ENCODE measurements around the gene PTPN22.

PTPN22 gene

GRCh38 chr1:113904293-113904673, 32.8 kb upstream of the PTPN22 start:
- no peaks in the 10 kb centered on the region; the same call in 1 of the 2 replicates for H3K36me3 ChIP-seq (ENCODE audit: insufficient read depth, low read length)
- no peaks in the 10 kb centered on the region for H3K27me3 ChIP-seq (ENCODE audit: insufficient read depth, low read length, poor library complexity, severe bottlenecking)
- H3K79me2 ChIP-seq (ENCODE audit: insufficient read depth, low read length) = peaks cover 67% of the 10 kb centered on the region
- no peaks in the 10 kb centered on the region for H3F3A ChIP-seq (ENCODE audit: low read depth)
- H3K9me2 ChIP-seq (replicated peaks; ENCODE audit: low read depth, low read length) = no peaks in the 10 kb centered on the region
- H3K4me1 ChIP-seq (ENCODE audit: insufficient read depth, low read length, poor library complexity, severe bottlenecking) = peaks cover 46% of the 10 kb centered on the region
- no peaks in the 10 kb centered on the region for H3K9me3 ChIP-seq (ENCODE audit: insufficient read depth, low read depth, low read length)
- peak overlapping the region; percentile 80 for H3K4me3 ChIP-seq (ENCODE audit: low read length, poor library complexity, severe bottlenecking)
- peak overlapping the region; percentile 78 for H2AFZ ChIP-seq (ENCODE audit: low read length)
- H3K9ac ChIP-seq (ENCODE audit: low read depth, low read length, poor library complexity, severe bottlenecking) = peak overlapping the region; percentile 75
- H3K4me2 ChIP-seq (ENCODE audit: low read depth, low read length, poor library complexity, severe bottlenecking) = peak overlapping the region; percentile 94
- H4K20me1 ChIP-seq (ENCODE audit: insufficient read depth, low read length, poor library complexity, severe bottlenecking) = no peaks in the 10 kb centered on the region
- TF ChIP-seq CTCF (conservative IDR thresholded peaks at IDR 0.05; ENCODE audit: low read length) (no peak), EZH2phosphoT487 (IDR thresholded peaks at IDR 0.05; ENCODE audit: borderline replicate concordance) (no peak)

DNA sequence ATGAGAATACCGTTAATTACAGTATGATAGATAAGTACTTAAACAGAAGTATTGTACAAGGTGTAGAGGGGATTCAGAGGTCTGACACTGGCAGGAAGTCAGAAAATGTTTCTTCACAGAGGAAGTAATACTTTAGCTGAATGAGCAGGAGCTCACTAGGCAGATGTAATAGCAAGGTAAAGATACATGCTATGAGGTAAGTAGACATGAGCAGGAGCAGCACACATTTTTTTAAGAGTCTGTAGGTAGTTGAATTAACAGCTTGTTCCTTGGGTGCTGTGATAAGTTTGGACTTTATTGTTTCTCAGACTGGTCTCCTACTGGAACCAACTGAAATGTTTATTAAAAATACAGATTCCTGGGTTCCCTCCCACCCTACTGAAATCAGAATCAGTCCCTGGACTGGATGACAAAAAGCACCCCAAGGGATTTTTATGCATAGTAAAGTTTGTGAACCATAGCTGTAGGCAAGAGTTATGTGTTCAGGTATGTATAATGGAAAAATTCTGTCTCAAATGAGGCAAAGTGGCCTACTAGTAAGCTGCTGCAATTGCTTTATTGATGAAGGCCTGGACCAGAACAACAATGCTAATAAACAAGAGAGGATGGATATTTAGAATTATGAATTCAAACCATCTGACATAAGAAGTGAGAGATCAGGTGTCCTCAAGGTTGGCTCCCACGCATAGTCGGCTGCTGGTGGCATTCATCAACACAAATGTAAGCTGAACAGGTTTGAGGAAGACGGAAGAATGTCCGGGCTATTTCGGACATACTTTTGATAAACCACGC, 32.2 kb upstream of the PTPN22 start:
- Histone ChIP-seq H4K20me1 (ENCODE audit: insufficient read depth, low read length, poor library complexity, severe bottlenecking) (no peaks in the 10 kb centered on the region), H3K4me1 (ENCODE audit: insufficient read depth, low read length, poor library complexity, severe bottlenecking) (peaks cover 45% of the 10 kb centered on the region), H3K9me2 (replicated peaks; ENCODE audit: low read depth, low read length) (no peaks in the 10 kb centered on the region), H3K9ac (ENCODE audit: low read depth, low read length, poor library complexity, severe bottlenecking) (peak overlapping the region; percentile 75), H2AFZ (ENCODE audit: low read length) (peak overlapping the region; percentile 78; the same call in 1 of the 2 replicates), H3K79me2 (ENCODE audit: insufficient read depth, low read length) (peaks cover 67% of the 10 kb centered on the region), H3K4me2 (ENCODE audit: low read depth, low read length, poor library complexity, severe bottlenecking) (peak overlapping the region; percentile 94), H3F3A (ENCODE audit: low read depth) (no peaks in the 10 kb centered on the region), H3K4me3 (ENCODE audit: low read length, poor library complexity, severe bottlenecking) (peak overlapping the region; percentile 80), H3K36me3 (ENCODE audit: insufficient read depth, low read length) (no peaks in the 10 kb centered on the region; the same call in 1 of the 2 replicates), H3K27me3 (ENCODE audit: insufficient read depth, low read length, poor library complexity, severe bottlenecking) (no peaks in the 10 kb centered on the region), H3K9me3 (ENCODE audit: insufficient read depth, low read depth, low read length) (no peaks in the 10 kb centered on the region)
- TF ChIP-seq CTCF (conservative IDR thresholded peaks at IDR 0.05; ENCODE audit: low read length) (no peak), EZH2phosphoT487 (IDR thresholded peaks at IDR 0.05; ENCODE audit: borderline replicate concordance) (no peak)

DNA sequence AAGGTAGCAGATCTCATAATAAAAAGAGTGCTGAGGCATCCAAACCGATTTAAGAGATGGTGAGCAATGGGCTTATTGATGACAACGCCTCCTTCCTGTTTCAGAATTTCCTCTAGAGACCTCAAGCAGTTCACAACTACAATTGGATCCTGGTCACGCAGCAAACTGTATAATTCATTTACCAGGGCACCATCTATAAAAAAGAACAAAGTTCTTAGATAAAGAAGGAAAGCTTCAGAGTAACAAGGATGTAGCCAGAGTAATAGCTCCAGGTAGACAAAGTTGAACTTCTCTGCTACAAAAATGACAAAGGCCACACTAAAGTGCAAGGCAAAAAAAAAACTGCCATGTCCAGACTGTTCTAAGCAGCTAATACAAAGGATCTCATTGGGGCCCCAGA, 29.7 kb upstream of the PTPN22 start:
- Histone ChIP-seq H3K9me2 (replicated peaks; ENCODE audit: low read depth, low read length) (no peaks in the 10 kb centered on the region), H3K4me1 (ENCODE audit: insufficient read depth, low read length, poor library complexity, severe bottlenecking) (peaks cover 33% of the 10 kb centered on the region), H4K20me1 (ENCODE audit: insufficient read depth, low read length, poor library complexity, severe bottlenecking) (no peaks in the 10 kb centered on the region), H3K9ac (ENCODE audit: low read depth, low read length, poor library complexity, severe bottlenecking) (no peak overlapping the region), H3K4me2 (ENCODE audit: low read depth, low read length, poor library complexity, severe bottlenecking) (peak overlapping the region; percentile 94), H3K9me3 (ENCODE audit: insufficient read depth, low read depth, low read length) (no peaks in the 10 kb centered on the region), H2AFZ (ENCODE audit: low read length) (no peak overlapping the region), H3K36me3 (ENCODE audit: insufficient read depth, low read length) (peaks cover 4% of the 10 kb centered on the region; the same call in 1 of the 2 replicates), H3K4me3 (ENCODE audit: low read length, poor library complexity, severe bottlenecking) (peak overlapping the region; percentile 10), H3K27me3 (ENCODE audit: insufficient read depth, low read length, poor library complexity, severe bottlenecking) (no peaks in the 10 kb centered on the region), H3K79me2 (ENCODE audit: insufficient read depth, low read length) (peaks cover 45% of the 10 kb centered on the region), H3F3A (ENCODE audit: low read depth) (no peaks in the 10 kb centered on the region)
- TF ChIP-seq CTCF (conservative IDR thresholded peaks at IDR 0.05; ENCODE audit: low read length) = no peak
- TF ChIP-seq EZH2phosphoT487 (IDR thresholded peaks at IDR 0.05; ENCODE audit: borderline replicate concordance) = no peak
